ENCODE measurements around the gene SEL1L2. TPM values are rescaled to one million over a fixed set of nuclear protein-coding genes. Genes with fewer than 3 reads are reported as not detected.

The SEL1L2 gene
- total and polyA plus RNA-seq, 3 experiments from 2014 or later: not detected

DNA sequence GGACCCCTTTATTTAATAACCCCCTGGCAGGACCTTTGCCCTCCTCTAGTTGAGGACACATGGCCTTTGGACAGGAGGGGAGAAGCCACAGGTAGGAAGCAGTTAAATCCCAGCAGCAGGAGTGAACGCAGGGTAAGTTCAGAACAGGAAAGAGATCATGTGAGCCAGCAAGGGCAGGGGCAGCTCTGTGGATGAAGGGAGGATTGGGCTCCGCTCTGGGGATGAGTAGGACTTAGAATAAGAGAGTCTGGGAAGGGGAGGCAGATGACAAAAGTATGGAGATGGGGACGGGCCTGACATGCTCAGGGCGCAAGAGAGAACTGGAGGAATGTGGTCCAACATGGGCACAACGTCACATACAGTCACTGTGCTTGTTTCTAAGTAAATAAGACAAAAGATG, 116.6 kb downstream of the SEL1L2 start:
- ChIA-PET CTCF (no interaction called here), POLR2A (no interaction called here)
- Mint-ChIP-seq H3K4me3 (no peak overlapping the region), H3K27me3 (no peaks in the 10 kb centered on the region), H3K36me3 (no peaks in the 10 kb centered on the region), H3K4me1 (no peaks in the 10 kb centered on the region), H3K27ac (no peak overlapping the region), H3K9me3 (peaks cover 0 to 3% (median 0%) of the 10 kb centered on the region in 5 donors)
- Histone ChIP-seq H3K36me3 (ENCODE audit: insufficient read depth, low read length) (no peaks in the 10 kb centered on the region), H3K27me3 (ENCODE audit: insufficient read depth, low read length, poor library complexity, severe bottlenecking) (no peaks in the 10 kb centered on the region), H3K9me3 (ENCODE audit: low read length) (no peaks in the 10 kb centered on the region), H3K4me1 (ENCODE audit: insufficient read depth, low read length) (no peaks in the 10 kb centered on the region), H3K4me3 (ENCODE audit: low read length) (no peak overlapping the region), H3K27ac (ENCODE audit: low read depth, low read length) (no peak overlapping the region)
- no peak for DNase-seq

- H3K4me3 ChIP-seq (ENCODE audit: low read length): no peak overlapping the region
- H3K4me1 ChIP-seq (ENCODE audit: insufficient read depth, low read length): no peaks in the 10 kb centered on the region
- no peaks in the 10 kb centered on the region for H3K36me3 Mint-ChIP-seq
- peaks cover 0 to 3% (median 0%) of the 10 kb centered on the region in 5 donors for H3K9me3 Mint-ChIP-seq
- CTCF ChIA-PET: no interaction called here
- H3K27me3 ChIP-seq (ENCODE audit: insufficient read depth, low read length, poor library complexity, severe bottlenecking): no peaks in the 10 kb centered on the region
- H3K27me3 Mint-ChIP-seq: no peaks in the 10 kb centered on the region
- no peaks in the 10 kb centered on the region for H3K9me3 ChIP-seq (ENCODE audit: low read length)
- H3K4me1 Mint-ChIP-seq: no peaks in the 10 kb centered on the region
- no peaks in the 10 kb centered on the region for H3K36me3 ChIP-seq (ENCODE audit: insufficient read depth, low read length)
- no peak for DNase-seq
- POLR2A ChIA-PET: no interaction called here
- H3K27ac Mint-ChIP-seq: no peak overlapping the region
- no peak overlapping the region for H3K4me3 Mint-ChIP-seq
- no peak overlapping the region for H3K27ac ChIP-seq (ENCODE audit: low read depth, low read length)
These were observed 120.2 kb downstream of the SEL1L2 start for GRCh38 chr20:13870170-13870748.

DNA sequence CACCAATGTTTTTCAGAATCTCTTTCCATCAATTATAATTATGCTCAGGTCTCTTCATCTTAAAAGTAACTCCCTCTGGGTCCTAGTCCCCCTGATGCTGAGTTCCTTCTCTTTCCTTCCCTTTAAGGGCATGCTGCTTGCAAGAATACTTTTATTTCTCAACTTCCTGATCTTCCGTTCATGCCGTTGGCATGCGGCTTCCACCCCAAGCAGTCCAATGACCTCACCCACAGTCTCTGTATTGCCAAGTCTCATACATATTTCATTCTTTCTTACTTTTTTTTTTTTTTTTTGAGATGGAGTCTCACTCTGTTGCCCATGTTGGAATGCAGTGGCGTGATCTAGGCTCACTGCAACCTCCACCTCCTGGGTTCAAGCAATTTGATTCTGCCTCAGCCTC, 122.1 kb downstream of the SEL1L2 start:
- Mint-ChIP-seq H3K4me1 (no peaks in the 10 kb centered on the region), H3K4me3 (no peak overlapping the region), H3K9me3 (peaks cover 0 to 3% (median 0%) of the 10 kb centered on the region in 5 donors), H3K27me3 (no peaks in the 10 kb centered on the region), H3K36me3 (no peaks in the 10 kb centered on the region), H3K27ac (no peak overlapping the region)
- no peak for DNase-seq
- ChIA-PET POLR2A (no interaction called here), CTCF (no interaction called here)
- Histone ChIP-seq H3K36me3 (ENCODE audit: insufficient read depth, low read length) (no peaks in the 10 kb centered on the region), H3K4me1 (ENCODE audit: insufficient read depth, low read length) (no peaks in the 10 kb centered on the region), H3K4me3 (ENCODE audit: low read length) (no peak overlapping the region), H3K27ac (ENCODE audit: low read depth, low read length) (no peak overlapping the region), H3K9me3 (ENCODE audit: low read length) (no peaks in the 10 kb centered on the region), H3K27me3 (ENCODE audit: insufficient read depth, low read length, poor library complexity, severe bottlenecking) (no peaks in the 10 kb centered on the region)

DNA sequence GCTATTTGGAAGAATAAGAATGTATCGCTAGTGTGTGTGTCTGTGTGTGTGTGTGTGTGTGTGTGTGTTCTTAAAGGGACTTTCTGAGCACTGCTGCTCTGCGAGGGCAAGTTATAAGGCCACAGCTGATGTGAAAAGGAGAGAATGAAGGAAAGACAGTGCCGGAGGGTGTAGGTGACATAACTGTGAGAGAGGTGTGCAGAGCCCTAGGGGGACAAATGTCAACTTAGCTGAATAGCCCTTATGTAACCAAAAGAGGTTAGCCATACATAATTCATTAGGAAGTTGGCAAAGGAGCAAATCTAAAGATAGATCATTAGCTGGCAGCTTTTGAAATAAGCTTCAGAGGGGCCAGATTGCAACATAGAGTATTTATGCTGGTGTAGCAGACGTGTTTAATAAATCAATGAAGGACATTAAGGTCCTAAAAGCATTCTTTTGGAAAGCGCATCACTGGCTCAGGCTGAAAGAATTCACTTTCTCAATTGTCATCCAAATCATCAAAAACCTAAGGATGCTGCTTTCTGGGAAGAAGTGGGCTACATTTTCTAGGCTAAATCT, 124.5 kb downstream of the SEL1L2 start:
- H3K36me3 Mint-ChIP-seq: no peaks in the 10 kb centered on the region
- Histone ChIP-seq H3K27me3 (ENCODE audit: insufficient read depth, low read length, poor library complexity, severe bottlenecking) (no peaks in the 10 kb centered on the region), H3K4me3 (ENCODE audit: low read length) (no peak overlapping the region), H3K27ac (ENCODE audit: low read depth, low read length) (no peak overlapping the region), H3K4me1 (ENCODE audit: insufficient read depth, low read length) (no peaks in the 10 kb centered on the region), H3K9me3 (ENCODE audit: low read length) (no peaks in the 10 kb centered on the region), H3K36me3 (ENCODE audit: insufficient read depth, low read length) (no peaks in the 10 kb centered on the region)
- no peaks in the 10 kb centered on the region for H3K9me3 Mint-ChIP-seq
- CTCF ChIA-PET: no interaction called here
- no peak overlapping the region for H3K4me3 Mint-ChIP-seq
- peaks cover 3 to 6% of the 10 kb centered on the region in 2 donors for H3K27me3 Mint-ChIP-seq
- H3K27ac Mint-ChIP-seq: no peak overlapping the region
- no peaks in the 10 kb centered on the region for H3K4me1 Mint-ChIP-seq
- DNase-seq: no peak
- POLR2A ChIA-PET: no interaction called here

GRCh38 chr20:13865156-13865555, 125.3 kb downstream of the SEL1L2 start:
- Mint-ChIP-seq H3K36me3 (no peaks in the 10 kb centered on the region), H3K9me3 (no peaks in the 10 kb centered on the region), H3K27ac (peak overlapping the region in 1 of 8 donors; percentile 36), H3K4me3 (no peak overlapping the region), H3K4me1 (no peaks in the 10 kb centered on the region), H3K27me3 (peaks cover 3 to 6% of the 10 kb centered on the region in 2 donors)
- H3K4me3 ChIP-seq (ENCODE audit: low read length): no peak overlapping the region
- POLR2A ChIA-PET: no interaction called here
- no peaks in the 10 kb centered on the region for H3K4me1 ChIP-seq (ENCODE audit: insufficient read depth, low read length)
- H3K27me3 ChIP-seq (ENCODE audit: insufficient read depth, low read length, poor library complexity, severe bottlenecking): no peaks in the 10 kb centered on the region
- H3K9me3 ChIP-seq (ENCODE audit: low read length): no peaks in the 10 kb centered on the region
- H3K27ac ChIP-seq (ENCODE audit: low read depth, low read length): no peak overlapping the region
- DNase-seq: no peak
- no peaks in the 10 kb centered on the region for H3K36me3 ChIP-seq (ENCODE audit: insufficient read depth, low read length)
- CTCF ChIA-PET: no interaction called here

DNA sequence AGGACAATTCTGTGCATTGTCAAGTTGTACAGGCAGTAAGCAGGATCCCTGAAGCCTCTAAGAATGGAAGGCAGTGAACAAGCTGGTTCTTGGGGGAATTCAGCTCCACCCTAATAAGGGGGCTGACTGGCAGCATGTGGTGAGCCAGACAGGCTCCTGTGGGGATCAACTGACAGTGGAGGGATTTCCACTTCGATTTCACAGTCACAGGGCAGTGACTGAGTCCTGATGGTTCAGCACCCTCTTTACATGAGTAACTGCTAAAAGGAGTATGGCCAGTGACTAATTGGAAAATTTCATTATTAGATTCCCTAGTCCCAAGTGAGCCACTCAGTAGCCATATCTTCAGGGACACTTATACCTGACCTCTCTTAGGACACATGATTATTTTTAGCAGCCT, 127.2 kb downstream of the SEL1L2 start:
- H3K27me3 ChIP-seq (ENCODE audit: insufficient read depth, low read length, poor library complexity, severe bottlenecking): no peaks in the 10 kb centered on the region
- peaks cover 3 to 6% of the 10 kb centered on the region in 2 donors for H3K27me3 Mint-ChIP-seq
- DNase-seq: no peak
- no peaks in the 10 kb centered on the region for H3K4me1 Mint-ChIP-seq
- H3K4me3 ChIP-seq (ENCODE audit: low read length): no peak overlapping the region
- ChIA-PET POLR2A (no interaction called here), CTCF (no interaction called here)
- no peaks in the 10 kb centered on the region for H3K36me3 Mint-ChIP-seq
- no peaks in the 10 kb centered on the region for H3K9me3 ChIP-seq (ENCODE audit: low read length)
- no peaks in the 10 kb centered on the region for H3K4me1 ChIP-seq (ENCODE audit: insufficient read depth, low read length)
- H3K4me3 Mint-ChIP-seq: no peak overlapping the region
- H3K27ac Mint-ChIP-seq: no peak overlapping the region
- H3K36me3 ChIP-seq (ENCODE audit: insufficient read depth, low read length): no peaks in the 10 kb centered on the region
- H3K27ac ChIP-seq (ENCODE audit: low read depth, low read length): no peak overlapping the region
- peaks cover 0 to 2% (median 0%) of the 10 kb centered on the region in 5 donors for H3K9me3 Mint-ChIP-seq

GRCh38 chr20:13862245-13862644, 128.2 kb downstream of the SEL1L2 start:
- H3K9me3 Mint-ChIP-seq: peaks cover 0 to 2% (median 0%) of the 10 kb centered on the region in 5 donors
- H3K4me1 Mint-ChIP-seq: no peaks in the 10 kb centered on the region
- Histone ChIP-seq H3K27ac (ENCODE audit: low read depth, low read length) (no peak overlapping the region), H3K4me3 (ENCODE audit: low read length) (no peak overlapping the region), H3K36me3 (ENCODE audit: insufficient read depth, low read length) (no peaks in the 10 kb centered on the region), H3K4me1 (ENCODE audit: insufficient read depth, low read length) (no peaks in the 10 kb centered on the region), H3K27me3 (ENCODE audit: insufficient read depth, low read length, poor library complexity, severe bottlenecking) (no peaks in the 10 kb centered on the region), H3K9me3 (ENCODE audit: low read length) (no peaks in the 10 kb centered on the region)
- no peaks in the 10 kb centered on the region for H3K36me3 Mint-ChIP-seq
- ChIA-PET POLR2A (no interaction called here), CTCF (no interaction called here)
- H3K27me3 Mint-ChIP-seq: peaks cover 3 to 6% of the 10 kb centered on the region in 2 donors
- H3K27ac Mint-ChIP-seq: no peak overlapping the region
- H3K4me3 Mint-ChIP-seq: no peak overlapping the region
- no peak for DNase-seq

- Histone ChIP-seq H3K27ac (ENCODE audit: low read depth, low read length) (no peak overlapping the region), H3K4me3 (ENCODE audit: low read length) (no peak overlapping the region), H3K9me3 (ENCODE audit: low read length) (no peaks in the 10 kb centered on the region), H3K4me1 (ENCODE audit: insufficient read depth, low read length) (no peaks in the 10 kb centered on the region), H3K36me3 (ENCODE audit: insufficient read depth, low read length) (no peaks in the 10 kb centered on the region), H3K27me3 (ENCODE audit: insufficient read depth, low read length, poor library complexity, severe bottlenecking) (no peaks in the 10 kb centered on the region)
- H3K36me3 Mint-ChIP-seq: no peaks in the 10 kb centered on the region
- peaks cover 0 to 2% (median 0%) of the 10 kb centered on the region in 5 donors for H3K9me3 Mint-ChIP-seq
- H3K27me3 Mint-ChIP-seq: peaks cover 3 to 16% of the 10 kb centered on the region in 2 donors
- no peaks in the 10 kb centered on the region for H3K4me1 Mint-ChIP-seq
- POLR2A ChIA-PET: no interaction called here
- DNase-seq: no peak
- CTCF ChIA-PET: no interaction called here
- no peak overlapping the region for H3K27ac Mint-ChIP-seq
- no peak overlapping the region for H3K4me3 Mint-ChIP-seq
These were observed 131.5 kb downstream of the SEL1L2 start for GRCh38 chr20:13858871-13859270.

Data from CD8-positive, alpha-beta memory T cell (primary cell).